ENCODE results near the gene ALDH2.
"Not testable (repeated sequence)": the region's sequence is repeated elsewhere in the genome, so short reads cannot be mapped to it uniquely, and the experiment has no call there.

Gene ALDH2

DNA sequence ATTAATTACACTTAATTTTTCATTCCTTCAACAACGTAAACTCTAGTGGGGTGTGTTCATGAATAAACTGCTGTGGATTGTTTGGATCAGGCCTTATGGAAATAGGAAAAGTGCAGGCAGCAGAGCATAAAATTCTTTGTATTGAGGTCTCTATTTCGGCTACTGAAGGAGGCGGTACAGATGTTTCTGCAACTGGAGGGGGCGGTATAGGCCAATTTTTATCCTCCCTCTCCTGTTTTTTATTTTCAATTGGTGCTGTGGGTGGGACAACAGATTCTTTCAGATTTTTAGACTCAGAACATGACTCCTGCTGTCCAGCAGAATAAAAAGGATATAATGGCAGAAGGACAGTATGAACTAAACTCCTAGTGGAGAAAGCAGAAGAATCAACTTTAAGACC, 57.6 kb downstream of the ALDH2 start:
- DNase-seq (ENCODE audit: extremely low read depth in 1 of 2, low read depth in 1 of 2) = not testable (repeated sequence)

- no peak for DNase-seq (ENCODE audit: extremely low read depth in 1 of 2, low read depth in 1 of 2)
Measured at GRCh38 chr12:111825509-111825908, 58.8 kb downstream of the ALDH2 start.

GRCh38 chr12:111826316-111826715, 59.6 kb downstream of the ALDH2 start:
- no peak for DNase-seq (ENCODE audit: extremely low read depth in 1 of 2, low read depth in 1 of 2)

- no peak for DNase-seq (ENCODE audit: extremely low read depth in 1 of 2, low read depth in 1 of 2)
Measured at GRCh38 chr12:111826992-111827391, 60.3 kb downstream of the ALDH2 start.

GRCh38 chr12:111827907-111828306, 61.2 kb downstream of the ALDH2 start:
- DNase-seq (ENCODE audit: extremely low read depth in 1 of 2, low read depth in 1 of 2) = no peak

GRCh38 chr12:111828338-111828979, 61.7 kb downstream of the ALDH2 start:
- DNase-seq (ENCODE audit: extremely low read depth in 1 of 2, low read depth in 1 of 2) = no peak

- not testable (repeated sequence) for DNase-seq (ENCODE audit: extremely low read depth in 1 of 2, low read depth in 1 of 2)
Measured at GRCh38 chr12:111829635-111830034, 62.9 kb downstream of the ALDH2 start.

- DNase-seq (ENCODE audit: extremely low read depth in 1 of 2, low read depth in 1 of 2) = not testable (repeated sequence)
Measured at GRCh38 chr12:111834740-111835386, 68.1 kb downstream of the ALDH2 start.

DNA sequence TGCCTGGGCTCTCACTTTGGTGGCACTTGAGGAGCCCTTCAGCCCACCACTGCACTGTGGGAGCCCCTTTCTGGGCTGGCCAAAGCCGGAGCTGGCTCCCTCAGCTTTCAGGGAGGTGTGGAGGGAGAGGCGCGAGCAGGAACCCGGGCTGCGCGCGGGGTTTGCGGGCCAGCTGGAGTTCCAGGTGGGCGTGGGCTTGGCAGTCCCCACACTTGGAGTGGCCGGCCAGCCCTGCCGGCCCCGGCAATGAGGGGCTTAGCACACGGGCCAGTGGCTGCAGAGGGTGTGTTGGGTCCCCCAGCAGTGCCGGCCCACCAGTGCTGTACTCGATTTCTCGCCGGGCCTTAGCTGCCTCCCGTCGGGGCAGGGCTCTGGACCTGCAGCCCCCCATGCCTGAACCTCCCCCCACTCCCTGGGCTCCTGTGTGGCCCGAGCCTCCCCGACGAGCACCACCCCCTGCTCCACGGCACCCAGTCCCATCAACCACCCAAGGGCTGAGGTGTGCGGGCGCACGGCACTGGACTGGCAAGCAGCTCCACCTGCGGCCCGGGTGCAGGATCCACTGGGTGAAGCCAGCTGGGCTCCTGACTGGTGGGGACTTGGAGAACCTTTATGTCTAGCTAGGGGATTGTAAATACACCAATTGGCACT, 68.9 kb downstream of the ALDH2 start:
- not testable (repeated sequence) for DNase-seq (ENCODE audit: extremely low read depth in 1 of 2, low read depth in 1 of 2)

DNA sequence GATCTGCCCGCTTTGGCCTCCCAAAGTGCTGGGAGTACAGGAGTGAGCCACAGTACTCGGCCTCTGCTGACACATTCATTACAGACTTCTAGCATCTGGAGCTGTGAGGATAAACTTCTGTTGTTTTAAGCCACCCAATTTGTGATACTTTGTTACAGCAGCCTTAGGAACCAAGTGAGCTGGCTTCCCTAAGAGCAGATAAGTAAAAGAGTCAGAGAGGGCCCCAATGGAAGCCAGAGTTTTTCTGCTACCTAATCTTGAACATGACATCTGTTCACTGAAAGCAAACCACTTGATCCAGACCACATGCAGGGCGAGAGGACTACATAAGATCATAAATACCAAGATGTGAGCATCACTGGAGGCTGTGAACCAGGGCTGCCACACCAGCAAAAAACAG, 71.6 kb downstream of the ALDH2 start:
- no peak for DNase-seq (ENCODE audit: extremely low read depth in 1 of 2, low read depth in 1 of 2)

GRCh38 chr12:111840807-111841206, 74.1 kb downstream of the ALDH2 start:
- DNase-seq (ENCODE audit: extremely low read depth in 1 of 2, low read depth in 1 of 2) = no peak

DNA sequence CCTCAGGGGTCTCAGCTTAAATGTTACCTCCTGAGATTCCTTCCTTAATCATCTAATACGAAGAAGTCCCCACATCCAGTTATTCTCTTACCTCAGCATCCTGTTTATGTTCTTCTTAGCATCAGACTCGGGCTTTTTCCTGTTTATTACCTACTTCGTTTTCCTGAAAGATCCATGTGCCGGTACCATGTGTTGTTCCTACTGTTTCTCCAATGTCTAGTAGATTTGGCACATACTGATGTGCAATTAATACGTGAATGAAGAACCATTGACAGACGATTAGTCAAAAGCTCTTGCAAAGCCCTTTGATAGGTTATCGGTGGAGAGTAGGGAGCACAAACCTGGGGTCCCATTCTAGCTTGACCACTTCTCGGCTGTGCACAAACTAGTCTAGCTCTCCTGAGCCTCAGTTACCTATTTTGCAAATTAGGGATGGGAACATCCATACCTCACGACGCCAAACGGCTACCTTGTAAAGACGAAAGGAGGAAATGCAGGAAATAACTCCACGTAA, 74.6 kb downstream of the ALDH2 start:
- DNase-seq (ENCODE audit: extremely low read depth in 1 of 2, low read depth in 1 of 2) = no peak

DNA sequence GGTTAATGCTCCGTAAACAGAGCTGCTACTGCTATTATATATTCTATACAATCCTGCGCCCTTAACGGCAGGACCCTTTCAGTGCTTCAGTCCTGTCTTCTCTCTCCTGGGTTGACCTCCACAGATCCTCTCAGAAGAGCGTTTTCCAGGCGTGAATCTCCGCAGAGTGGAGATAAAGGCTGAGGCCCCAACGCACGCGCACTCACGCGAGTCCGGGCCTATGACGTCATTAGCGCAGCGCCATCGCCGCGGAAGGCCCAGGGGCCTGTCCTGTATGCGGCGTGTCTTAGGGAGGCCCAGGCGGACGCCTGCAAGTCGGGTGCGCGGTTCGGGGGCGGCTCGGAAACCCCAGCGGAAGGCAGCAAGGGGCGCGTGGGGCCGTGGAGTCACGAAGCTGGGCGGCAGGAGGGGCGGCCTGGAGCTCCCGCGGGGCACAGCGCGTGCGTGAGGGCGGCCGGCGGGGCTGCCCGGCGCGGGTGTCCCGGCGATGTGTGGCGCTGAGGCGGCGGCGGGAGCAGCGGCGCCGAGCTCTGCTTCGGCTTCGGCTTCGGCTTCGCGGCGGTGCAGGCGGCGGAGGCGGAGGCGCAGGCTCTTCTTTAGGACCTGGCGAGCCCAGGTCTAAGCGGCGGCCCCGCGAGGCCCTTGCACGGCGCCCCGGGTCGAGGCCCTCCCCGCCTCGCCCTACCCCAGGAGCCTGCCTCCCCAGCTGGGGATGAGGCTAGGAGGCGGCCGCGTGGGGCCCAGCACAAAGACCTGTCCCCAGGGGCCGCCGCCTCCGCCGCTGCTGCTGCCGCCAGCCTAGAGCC, 75.2 kb downstream of the ALDH2 start, which contains the start of gene MAPKAPK5:
TSS of gene MAPKAPK5 (plus strand) at position 479 of the 806 bp plus-strand sequence. CDS start 506 bp downstream, outside the sequence.
- DNase-seq (ENCODE audit: extremely low read depth in 1 of 2, low read depth in 1 of 2) = peak; percentile 92 to 94

DNA sequence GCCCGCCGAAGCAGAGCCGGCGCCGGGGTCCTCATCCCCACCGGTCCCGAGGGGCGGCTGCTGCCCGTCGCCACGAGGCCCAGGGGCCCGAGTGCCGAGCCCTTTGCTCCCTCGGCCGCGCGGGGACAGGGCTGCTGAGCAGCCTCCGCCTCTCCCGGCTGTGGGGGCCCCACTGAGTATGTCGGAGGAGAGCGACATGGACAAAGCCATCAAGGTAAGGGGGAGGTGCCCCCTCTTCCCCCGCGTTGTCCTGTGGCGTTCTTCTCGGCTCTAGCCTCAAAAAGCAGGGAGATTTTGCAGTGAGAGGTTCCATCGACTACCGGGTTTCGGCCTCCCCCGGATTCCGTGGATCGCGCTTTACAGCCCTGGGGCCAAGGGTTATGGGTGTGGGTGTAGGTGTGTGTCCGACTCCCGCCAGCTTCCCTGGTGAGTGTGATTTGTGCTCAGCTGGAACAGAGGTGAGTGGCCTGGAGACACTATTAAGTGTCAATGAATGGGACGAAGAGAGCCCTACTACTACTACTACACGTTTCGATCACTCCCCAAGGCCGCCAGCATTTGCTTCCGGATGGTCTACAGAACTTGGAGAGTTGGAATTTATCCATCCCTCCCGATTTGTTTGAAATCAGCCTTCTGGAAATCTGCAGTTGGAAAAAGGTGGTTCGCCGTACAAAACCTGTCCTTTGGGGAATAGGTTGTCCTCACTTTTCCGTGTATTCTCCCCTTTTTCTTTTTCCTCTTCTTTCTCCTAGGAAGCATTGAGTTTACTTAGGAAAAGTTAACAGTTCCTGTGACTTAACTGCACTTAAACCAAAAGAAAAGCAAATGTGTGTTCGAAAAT, 76.0 kb downstream of the ALDH2 start:
- peak in 1 of 2 donors; percentile 5 for DNase-seq (ENCODE audit: extremely low read depth in 1 of 2, low read depth in 1 of 2)

DNA sequence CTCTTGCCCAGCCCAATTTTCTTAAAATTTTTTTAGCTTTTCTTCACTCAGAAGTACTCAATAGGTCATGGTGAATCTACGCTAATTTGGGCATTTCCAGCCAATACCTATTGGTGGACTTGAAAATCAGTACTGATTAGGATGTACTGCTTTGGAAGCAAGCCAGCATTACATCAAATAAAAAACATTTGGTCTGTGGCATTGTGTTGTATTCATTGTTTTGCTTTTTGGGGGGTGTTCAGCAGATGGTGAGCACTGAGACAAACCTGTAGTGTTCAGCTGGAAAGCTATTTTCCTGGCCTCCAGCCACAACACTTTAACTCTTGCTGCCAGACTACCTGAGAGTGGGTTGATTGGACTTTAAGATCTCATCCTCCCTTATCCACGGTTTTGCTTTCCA, 79.3 kb downstream of the ALDH2 start:
- DNase-seq (ENCODE audit: extremely low read depth in 1 of 2, low read depth in 1 of 2) = no peak

DNA sequence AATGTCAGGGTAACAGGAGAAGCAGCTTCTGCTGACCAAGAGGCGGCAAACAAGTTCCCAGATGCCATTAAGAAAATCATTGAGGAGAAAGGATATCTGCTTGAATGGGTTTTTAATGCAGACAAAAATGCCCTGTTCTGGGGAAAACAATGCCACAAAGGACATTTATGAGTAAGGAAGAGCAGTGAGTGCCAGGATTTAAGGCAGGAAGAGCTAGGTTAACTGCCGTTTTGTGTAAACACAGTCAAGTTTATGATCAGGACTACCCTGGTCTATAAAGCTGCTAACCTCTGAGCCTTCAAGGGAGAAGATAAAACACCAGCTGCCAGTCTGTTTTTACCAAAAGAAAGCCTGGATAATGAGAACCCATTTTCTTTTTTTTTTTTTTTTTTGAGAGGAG, 83.8 kb downstream of the ALDH2 start:
- no peak for DNase-seq (ENCODE audit: extremely low read depth in 1 of 2, low read depth in 1 of 2)

DNA sequence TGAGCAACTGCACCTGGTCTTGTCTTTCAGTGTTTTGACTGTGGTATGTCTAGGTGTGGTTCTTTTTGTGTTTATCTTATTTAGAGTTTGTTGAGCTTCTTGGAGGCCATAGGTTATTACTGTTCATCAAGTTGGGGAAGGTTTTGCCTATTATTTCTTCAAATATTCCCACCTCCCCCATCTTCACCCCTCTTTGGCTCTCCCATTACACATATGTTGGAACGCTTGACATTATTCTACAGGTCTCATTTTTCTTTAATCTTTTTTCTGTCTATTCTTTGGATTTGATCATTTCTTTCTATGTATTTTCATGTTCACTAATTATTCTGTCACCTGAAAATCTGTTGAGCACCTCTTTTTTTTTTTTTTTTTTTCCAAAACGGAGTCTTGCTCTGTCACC, 91.5 kb downstream of the ALDH2 start:
- DNase-seq (ENCODE audit: extremely low read depth in 1 of 2, low read depth in 1 of 2) = no peak

GRCh38 chr12:111858778-111859177, 92.0 kb downstream of the ALDH2 start:
- no peak for DNase-seq (ENCODE audit: extremely low read depth in 1 of 2, low read depth in 1 of 2)

- no peak for DNase-seq (ENCODE audit: extremely low read depth in 1 of 2, low read depth in 1 of 2)
Measured at GRCh38 chr12:111864913-111865312, 98.2 kb downstream of the ALDH2 start.

Data from stimulated activated CD8-positive, alpha-beta memory T cell treated with anti-CD3 and anti-CD28 coated beads, Interleukin-7, amount 100 ng/mL, for 48 hours (primary cell).